Neutrophil (primary cell): ENCODE measurements around the gene PHC2.

Experiments
- H3K27ac ChIP-seq: fragments of 200-600 bp; sonication (generic); 2 replicates; pipeline ENCODE4 v1.5.1; 2016; ENCODE audit warnings: mild to moderate bottlenecking, moderate library complexity
- H3K27me3 ChIP-seq: fragments of 200-600 bp; sonication (generic); 2 replicates; pipeline ENCODE4 v1.6.0; 2016; ENCODE audit warnings: mild to moderate bottlenecking
- H3K36me3 ChIP-seq: fragments of 200-600 bp; sonication (generic); 2 replicates; pipeline ENCODE4 v1.5.1; 2017
- H3K4me1 ChIP-seq, 2 experiments: fragments of 200-600 bp in 1 of 2; sonication (generic) in 1 of 2; 1 replicate in 1 of 2; 2 replicates in 1 of 2; pipeline versions ENCODE4 v1.5.1 to v1.6.1; 2013 to 2016; ENCODE audit warnings: low read depth in 1 of 2, low read length in 1 of 2, mild to moderate bottlenecking in 1 of 2, moderate library complexity in 1 of 2; ENCODE audit not compliant: control insufficient read depth in 1 of 2, insufficient read depth in 1 of 2
- H3K4me3 ChIP-seq, 2 experiments: fragments of 200-600 bp in 1 of 2; sonication (generic) in 1 of 2; 1 replicate in 1 of 2; 2 replicates in 1 of 2; pipeline ENCODE4 v1.5.1; 2013 to 2016; ENCODE audit warnings: low read depth in 1 of 2, low read length in 1 of 2, mild to moderate bottlenecking in 1 of 2, moderate library complexity in 1 of 2
- H3K9me3 ChIP-seq: fragments of 200-600 bp; sonication (generic); 2 replicates; pipeline ENCODE4 v1.5.1; 2016
- TF ChIP-seq, protein P1 (sequence below): fragments of 200-600 bp; sonication (generic); IDR thresholded peaks from 2 replicates; pipeline ENCODE4 v1.5.1; 2016; ENCODE audit warnings: antibody characterized with exemption

The PHC2 gene

DNA sequence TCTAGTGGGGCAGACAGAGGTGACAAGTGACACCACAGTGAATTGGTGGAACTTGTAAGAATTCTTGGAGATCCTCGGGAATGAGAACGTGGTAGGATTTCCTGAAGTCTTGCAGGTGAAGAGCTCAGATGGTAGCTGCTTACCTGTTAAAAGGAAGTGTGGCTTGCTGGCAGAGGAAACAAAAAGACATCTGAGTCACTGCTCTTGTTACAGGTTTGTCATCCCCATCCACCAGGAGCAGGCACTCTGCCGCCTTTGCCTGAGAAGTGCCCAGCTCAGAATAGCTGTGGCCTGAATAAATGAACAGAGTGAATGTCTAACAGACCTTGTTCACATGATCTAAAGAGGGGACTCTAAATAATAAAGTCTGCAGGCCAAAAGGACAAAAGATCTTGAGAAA, 29.2 kb upstream of the PHC2 start:
- Histone ChIP-seq H3K27ac (no peak overlapping the region), H3K4me3 (no peak overlapping the region), H3K9me3 (no peaks in the 10 kb centered on the region), H3K4me1 (no peaks in the 10 kb centered on the region), H3K36me3 (no peaks in the 10 kb centered on the region), H3K27me3 (peaks cover 17% of the 10 kb centered on the region)
- TF ChIP-seq, protein P1, sequence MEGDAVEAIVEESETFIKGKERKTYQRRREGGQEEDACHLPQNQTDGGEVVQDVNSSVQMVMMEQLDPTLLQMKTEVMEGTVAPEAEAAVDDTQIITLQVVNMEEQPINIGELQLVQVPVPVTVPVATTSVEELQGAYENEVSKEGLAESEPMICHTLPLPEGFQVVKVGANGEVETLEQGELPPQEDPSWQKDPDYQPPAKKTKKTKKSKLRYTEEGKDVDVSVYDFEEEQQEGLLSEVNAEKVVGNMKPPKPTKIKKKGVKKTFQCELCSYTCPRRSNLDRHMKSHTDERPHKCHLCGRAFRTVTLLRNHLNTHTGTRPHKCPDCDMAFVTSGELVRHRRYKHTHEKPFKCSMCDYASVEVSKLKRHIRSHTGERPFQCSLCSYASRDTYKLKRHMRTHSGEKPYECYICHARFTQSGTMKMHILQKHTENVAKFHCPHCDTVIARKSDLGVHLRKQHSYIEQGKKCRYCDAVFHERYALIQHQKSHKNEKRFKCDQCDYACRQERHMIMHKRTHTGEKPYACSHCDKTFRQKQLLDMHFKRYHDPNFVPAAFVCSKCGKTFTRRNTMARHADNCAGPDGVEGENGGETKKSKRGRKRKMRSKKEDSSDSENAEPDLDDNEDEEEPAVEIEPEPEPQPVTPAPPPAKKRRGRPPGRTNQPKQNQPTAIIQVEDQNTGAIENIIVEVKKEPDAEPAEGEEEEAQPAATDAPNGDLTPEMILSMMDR, result no peak

DNA sequence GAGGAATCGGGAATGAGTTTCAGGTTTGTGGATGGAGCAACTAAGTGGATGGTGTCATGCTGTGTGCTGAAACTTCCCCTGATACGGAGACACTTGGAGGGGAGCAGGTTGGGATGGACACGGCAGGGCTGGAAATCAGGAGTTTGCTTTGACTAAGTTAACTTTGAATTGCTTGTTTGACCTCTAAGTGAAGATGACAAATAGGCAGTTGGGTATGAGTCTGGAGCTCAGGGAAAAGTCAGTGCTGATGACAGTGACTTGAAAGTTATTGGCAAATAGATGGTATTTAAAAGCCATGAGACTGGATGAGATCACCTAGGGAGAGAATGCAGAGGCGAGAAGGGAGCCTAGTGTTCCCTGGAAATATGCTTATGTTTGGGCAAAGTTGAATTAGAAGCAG, 28.8 kb upstream of the PHC2 start:
- peaks cover 17% of the 10 kb centered on the region for H3K27me3 ChIP-seq
- no peak overlapping the region for H3K4me3 ChIP-seq
- no peak overlapping the region for H3K27ac ChIP-seq
- TF ChIP-seq, protein P1, result no peak
- no peaks in the 10 kb centered on the region for H3K9me3 ChIP-seq
- H3K4me1 ChIP-seq, result no peaks in the 10 kb centered on the region
- no peaks in the 10 kb centered on the region for H3K36me3 ChIP-seq

DNA sequence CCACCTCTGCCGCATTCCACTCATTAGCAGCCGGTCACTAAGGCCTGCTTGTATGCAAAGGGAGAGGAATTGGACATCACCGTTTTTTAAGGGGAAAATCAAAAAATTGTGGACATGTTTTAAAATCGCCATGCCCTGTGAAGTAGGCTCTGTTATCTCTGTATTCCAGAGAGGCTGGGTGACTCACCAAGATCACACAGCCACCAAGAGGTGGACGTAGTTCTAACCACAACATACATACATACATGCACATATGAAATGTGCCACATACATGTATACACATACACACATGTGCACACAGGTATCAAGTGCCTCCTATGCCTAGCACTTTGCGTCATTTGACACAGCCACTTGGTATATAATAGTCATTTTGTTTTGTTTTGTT, 25.6 kb upstream of the PHC2 start:
- Histone ChIP-seq H3K4me3 (no peak overlapping the region), H3K4me1 (no peaks in the 10 kb centered on the region), H3K27ac (no peak overlapping the region), H3K27me3 (peaks cover 17% of the 10 kb centered on the region), H3K36me3 (no peaks in the 10 kb centered on the region), H3K9me3 (no peaks in the 10 kb centered on the region)
- TF ChIP-seq, protein P1, result no peak

DNA sequence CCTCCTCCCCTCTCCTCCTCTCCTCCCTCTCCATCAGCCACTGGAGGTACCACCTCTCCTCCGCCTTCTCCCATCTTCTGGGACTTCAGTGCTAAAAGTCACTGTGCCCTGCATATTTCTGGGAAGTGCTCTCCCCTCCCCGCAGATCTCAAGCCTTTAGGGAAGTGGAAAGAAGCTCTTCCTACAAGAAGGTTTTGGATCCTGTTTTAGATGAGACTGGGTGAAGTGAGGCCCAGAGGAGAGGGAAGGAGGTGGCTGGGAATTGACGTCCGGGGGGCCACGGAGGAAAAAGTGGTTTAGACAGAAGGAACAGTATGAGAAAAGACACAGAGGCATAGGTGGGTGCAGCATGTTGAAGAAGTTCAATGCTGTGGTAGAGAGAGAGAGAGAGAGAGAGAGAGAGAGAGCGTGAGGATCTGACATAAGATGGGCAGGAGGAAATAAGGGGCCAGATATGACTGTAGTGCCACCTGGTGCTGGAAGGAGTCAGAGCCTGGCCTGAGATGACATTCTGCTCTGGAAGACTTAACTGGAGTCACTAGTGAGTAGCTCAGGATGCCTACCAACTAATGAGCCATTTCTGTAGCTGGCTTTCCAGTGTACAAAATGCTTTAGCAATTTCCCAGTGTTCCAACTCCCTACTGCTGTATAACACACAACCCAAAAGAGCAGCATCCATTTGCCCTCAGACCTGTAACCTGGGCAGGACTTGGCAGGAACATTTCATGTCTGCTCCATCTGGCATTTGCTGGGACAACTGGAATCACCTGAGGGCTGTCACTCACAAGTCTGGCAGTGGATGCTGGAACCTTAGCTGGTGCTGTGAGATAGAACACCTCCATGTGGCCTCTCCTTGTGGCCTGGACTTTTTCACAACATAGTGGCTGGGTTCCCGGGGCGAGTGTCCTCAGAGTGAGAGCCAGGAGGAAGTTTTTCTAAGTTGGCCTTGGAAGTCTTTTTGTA, 24.9 kb upstream of the PHC2 start:
- H3K4me1 ChIP-seq, result no peaks in the 10 kb centered on the region
- H3K36me3 ChIP-seq, result no peaks in the 10 kb centered on the region
- no peak overlapping the region for H3K27ac ChIP-seq
- peaks cover 16% of the 10 kb centered on the region for H3K27me3 ChIP-seq
- no peak overlapping the region for H3K4me3 ChIP-seq
- TF ChIP-seq, protein P1, result no peak
- H3K9me3 ChIP-seq, result no peaks in the 10 kb centered on the region

DNA sequence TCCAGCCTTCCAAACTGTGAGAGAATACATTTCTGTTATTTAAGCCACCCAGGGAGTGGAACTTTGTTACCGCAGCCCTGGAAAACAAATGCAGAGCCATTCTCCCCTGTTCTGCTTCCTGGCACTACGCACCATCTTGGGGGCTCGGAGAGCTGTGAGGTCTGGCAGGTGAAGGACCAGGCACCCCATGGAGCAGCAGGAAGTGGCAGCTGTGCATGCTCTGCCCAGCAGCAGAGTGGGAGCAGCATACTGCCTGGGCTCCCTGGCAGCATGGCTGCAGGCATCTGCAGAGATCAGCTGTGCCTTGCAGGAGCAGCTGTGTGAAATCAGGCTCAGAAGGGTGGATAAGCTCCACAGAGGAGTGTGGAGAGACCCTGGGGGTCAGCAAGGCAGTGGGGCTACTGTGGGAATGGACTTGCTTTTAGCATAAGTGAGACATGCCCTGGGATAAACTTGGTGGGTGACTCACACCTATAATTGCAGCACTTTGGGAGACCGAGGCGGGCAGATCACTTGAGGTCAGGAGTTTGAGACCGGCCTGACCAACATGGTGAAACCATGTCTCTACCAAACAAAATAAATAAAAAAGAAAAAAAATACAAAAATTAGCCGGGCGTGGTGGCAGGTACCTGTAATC, 23.9 kb upstream of the PHC2 start:
- Histone ChIP-seq H3K27ac (no peak overlapping the region), H3K4me1 (no peaks in the 10 kb centered on the region)

More for the DNA sequence above, 23.9 kb upstream of the PHC2 start:
- H3K9me3 ChIP-seq, result no peaks in the 10 kb centered on the region
- peaks cover 6% of the 10 kb centered on the region for H3K27me3 ChIP-seq
- TF ChIP-seq, protein P1, result no peak
- no peaks in the 10 kb centered on the region for H3K36me3 ChIP-seq
- H3K4me3 ChIP-seq, result no peak overlapping the region
